ENCODE measurements around the gene PMM2.

Gene PMM2

DNA sequence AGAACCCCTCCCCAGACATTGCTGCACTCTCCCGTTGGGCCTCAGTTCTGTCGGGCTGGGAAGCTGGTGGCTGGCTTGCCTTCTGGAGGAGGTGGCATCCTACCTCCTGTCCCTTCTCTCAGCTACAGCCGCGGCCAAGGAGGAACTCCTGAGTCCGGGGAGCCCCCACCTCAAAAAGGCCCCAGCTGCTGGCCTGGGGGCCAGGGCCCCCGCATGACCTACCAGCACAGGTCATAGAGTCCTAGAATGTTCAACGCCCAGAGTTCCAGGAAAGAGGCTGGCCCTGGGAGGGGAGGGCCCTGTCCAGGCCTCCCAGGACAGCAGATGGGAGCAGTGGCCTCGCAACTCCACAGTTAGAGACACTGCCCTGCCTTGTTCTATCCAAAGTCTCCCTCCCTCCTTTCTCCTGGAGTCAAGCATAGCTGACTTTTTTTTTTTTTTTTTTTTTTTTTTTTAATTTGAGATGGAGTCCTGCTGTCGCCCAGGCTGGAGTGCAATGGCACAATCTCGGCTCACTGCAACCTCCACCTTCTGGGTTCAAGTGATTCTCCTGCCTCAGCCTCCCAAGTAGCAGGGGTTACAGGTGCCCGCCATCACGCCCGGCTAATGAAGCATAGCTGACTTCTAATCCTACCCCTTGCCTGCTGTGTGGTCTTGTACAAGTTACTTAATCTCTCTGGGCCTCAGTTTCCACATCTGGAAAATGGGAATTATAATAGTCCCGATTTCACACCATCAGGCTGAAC lies 64.1 kb downstream of the PMM2 start:
- Histone ChIP-seq H3K9ac (ENCODE audit: low read length) (no peak overlapping the region), H3K36me3 (ENCODE audit: control insufficient read depth, insufficient read depth, low read length) (peaks cover 2% of the 10 kb centered on the region), H3K4me3 (ENCODE audit: low read length) (no peak overlapping the region), H3K27me3 (ENCODE audit: control insufficient read depth, insufficient read depth, low read length) (no peaks in the 10 kb centered on the region), H3K4me1 (ENCODE audit: control insufficient read depth, insufficient read depth, low read length) (peaks cover 3% of the 10 kb centered on the region), H3K27ac (ENCODE audit: low read depth, low read length) (no peak overlapping the region)

DNA sequence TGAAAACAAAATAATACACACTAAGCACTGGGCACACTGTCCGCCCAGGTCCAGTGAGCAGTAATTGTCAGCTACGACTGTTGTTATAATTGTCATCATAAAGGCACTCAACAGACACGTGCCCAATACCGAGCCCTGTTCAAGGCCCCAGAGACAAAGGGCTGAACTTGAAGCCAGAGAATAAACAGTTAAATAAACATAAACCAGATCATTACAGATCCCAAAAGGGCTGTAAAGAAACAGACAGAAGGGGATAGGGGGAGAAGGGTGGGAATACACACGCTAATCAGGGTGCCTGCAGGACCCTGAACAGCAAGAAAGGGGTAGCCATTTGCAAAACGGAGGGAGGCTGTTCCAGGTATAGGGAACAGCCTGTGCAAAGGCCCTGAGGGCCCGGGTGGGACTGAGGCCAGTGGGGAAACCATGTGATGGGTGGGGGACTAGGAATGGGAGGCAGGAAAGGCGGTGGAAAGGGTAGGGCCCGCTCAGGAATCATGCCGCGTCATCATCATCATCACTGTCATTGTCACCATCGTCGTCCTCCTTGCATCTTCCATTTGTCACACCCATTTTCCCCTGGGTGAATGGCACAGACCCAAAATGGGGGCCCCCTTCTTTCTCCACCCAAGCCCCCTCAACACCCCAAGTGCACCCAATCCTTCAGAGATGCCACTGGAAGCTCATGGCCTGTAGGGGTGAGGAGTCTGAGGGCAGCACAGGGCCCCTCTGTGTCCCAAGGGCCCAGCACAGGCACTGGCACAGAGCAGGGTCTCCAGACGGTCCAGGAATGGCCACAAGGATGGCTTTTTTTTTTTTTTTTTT lies 64.9 kb downstream of the PMM2 start:
- Histone ChIP-seq H3K4me3 (ENCODE audit: low read length) (no peak overlapping the region), H3K36me3 (ENCODE audit: control insufficient read depth, insufficient read depth, low read length) (peaks cover 2% of the 10 kb centered on the region), H3K27ac (ENCODE audit: low read depth, low read length) (no peak overlapping the region), H3K9ac (ENCODE audit: low read length) (no peak overlapping the region), H3K4me1 (ENCODE audit: control insufficient read depth, insufficient read depth, low read length) (peaks cover 6% of the 10 kb centered on the region), H3K27me3 (ENCODE audit: control insufficient read depth, insufficient read depth, low read length) (no peaks in the 10 kb centered on the region)

DNA sequence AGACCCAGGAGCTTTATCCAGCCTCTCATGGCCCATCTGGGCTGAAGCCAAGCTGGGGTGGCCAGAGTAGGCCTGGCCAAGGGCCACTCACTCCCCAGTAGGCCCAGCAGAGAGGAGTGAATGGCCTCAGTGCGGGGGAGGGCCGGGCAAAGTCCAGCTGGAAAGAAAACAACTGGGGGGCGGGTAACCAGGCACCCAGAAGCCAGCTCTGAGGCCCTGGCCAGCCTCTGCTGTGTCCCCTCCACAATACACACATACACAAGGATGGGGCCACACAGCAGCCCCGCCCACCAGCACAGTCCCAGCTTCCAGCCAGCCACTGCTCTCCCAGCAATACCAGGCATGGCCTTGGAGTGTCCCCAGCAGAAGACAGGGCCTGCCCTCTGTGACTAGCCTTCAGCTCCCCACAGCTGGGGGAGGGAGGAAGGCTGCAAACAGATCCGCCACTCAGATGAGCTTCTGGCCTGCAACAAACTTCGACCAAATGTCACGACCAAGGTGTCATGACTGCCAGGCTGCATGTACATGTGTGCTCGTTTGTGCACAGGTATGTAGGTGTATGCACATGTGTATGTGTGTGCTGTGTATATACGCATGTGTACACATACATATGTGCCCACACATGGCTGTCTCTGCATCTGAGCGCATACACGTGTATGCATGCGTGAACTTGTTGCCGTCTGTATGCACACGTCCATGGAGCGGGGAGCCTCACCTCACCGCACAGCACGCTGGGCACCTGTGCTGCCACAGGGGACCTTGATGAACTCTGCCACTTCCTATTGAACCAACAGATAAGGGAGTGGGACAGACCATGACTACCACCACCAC lies 66.2 kb downstream of the PMM2 start:
- Histone ChIP-seq H3K4me3 (ENCODE audit: low read length) (no peak overlapping the region), H3K27ac (ENCODE audit: low read depth, low read length) (no peak overlapping the region), H3K9ac (ENCODE audit: low read length) (no peak overlapping the region), H3K4me1 (ENCODE audit: control insufficient read depth, insufficient read depth, low read length) (peaks cover 10% of the 10 kb centered on the region), H3K27me3 (ENCODE audit: control insufficient read depth, insufficient read depth, low read length) (no peaks in the 10 kb centered on the region), H3K36me3 (ENCODE audit: control insufficient read depth, insufficient read depth, low read length) (no peaks in the 10 kb centered on the region)

DNA sequence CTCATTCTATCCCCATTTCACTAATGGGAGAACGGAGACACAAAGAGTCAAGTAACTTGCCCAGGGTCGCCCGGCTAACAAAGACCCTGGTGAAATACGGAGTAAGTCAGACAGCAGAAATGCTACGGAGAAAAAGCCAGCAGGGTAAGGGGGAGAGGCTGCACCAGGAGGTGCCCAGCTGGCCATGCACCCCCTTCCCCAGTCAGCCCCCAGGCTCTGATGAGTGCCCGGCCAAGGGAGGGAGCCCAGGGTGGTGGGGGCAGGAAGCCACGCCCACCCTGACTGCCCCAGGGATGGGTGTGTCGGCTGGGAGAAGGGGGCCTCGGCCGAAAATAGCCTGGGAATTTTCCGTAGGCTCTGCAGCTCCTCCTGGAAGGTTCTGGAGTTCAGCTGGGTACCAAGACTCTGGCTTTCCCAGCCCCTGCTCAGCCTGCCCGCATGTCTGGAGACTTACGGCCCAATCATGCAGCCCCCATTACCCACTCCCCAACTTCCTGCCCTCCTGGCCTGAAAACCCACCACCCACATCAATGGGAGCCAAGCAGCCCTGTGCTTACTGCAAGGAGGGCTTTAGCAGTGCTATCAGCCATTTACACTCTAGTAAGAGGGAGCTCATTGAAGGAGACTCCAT lies 67.0 kb downstream of the PMM2 start:
- Histone ChIP-seq H3K9ac (ENCODE audit: low read length) (no peak overlapping the region), H3K4me3 (ENCODE audit: low read length) (no peak overlapping the region), H3K27ac (ENCODE audit: low read depth, low read length) (no peak overlapping the region), H3K36me3 (ENCODE audit: control insufficient read depth, insufficient read depth, low read length) (no peaks in the 10 kb centered on the region), H3K4me1 (ENCODE audit: control insufficient read depth, insufficient read depth, low read length) (peaks cover 12% of the 10 kb centered on the region), H3K27me3 (ENCODE audit: control insufficient read depth, insufficient read depth, low read length) (no peaks in the 10 kb centered on the region)

DNA sequence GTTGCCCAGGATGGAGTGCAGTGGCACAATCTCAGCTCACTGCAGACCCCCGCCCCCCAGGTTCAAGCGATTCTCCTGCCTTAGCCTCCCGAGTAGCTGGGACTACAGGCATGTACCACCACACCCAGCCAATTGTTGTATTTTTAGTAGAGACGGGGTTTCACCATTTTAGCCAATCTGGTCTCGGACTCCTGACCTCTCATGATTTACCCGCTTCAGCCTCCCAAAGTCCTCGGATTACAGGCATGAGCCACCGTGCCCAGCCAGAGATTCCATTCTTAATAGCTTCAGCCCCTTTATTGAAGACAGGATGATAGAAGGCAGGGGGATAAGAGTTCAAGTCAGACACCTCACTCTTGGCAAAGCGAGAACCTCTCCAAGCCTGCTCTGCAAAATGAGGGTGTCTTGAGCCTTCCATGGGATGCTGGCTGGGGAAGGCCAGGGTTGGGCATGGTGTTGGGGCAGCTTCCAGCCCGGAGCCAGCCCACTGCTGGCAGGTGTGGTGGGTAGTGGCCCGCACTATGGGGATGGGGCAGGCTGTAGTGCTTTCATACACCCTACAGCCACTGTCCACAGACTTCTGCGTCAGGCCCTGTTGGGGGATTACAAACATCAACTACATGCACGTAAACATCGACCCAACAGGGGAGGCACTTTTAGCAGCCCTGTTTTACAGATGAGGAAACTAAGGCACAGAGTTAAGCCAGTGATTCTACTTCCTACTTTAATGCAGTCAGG lies 67.7 kb downstream of the PMM2 start:
- no peak overlapping the region for H3K9ac ChIP-seq (ENCODE audit: low read length)
- H3K27ac ChIP-seq (ENCODE audit: low read depth, low read length), result no peak overlapping the region
- peaks cover 12% of the 10 kb centered on the region for H3K4me1 ChIP-seq (ENCODE audit: control insufficient read depth, insufficient read depth, low read length)
- H3K27me3 ChIP-seq (ENCODE audit: control insufficient read depth, insufficient read depth, low read length), result no peaks in the 10 kb centered on the region
- H3K36me3 ChIP-seq (ENCODE audit: control insufficient read depth, insufficient read depth, low read length), result no peaks in the 10 kb centered on the region
- H3K4me3 ChIP-seq (ENCODE audit: low read length), result no peak overlapping the region

DNA sequence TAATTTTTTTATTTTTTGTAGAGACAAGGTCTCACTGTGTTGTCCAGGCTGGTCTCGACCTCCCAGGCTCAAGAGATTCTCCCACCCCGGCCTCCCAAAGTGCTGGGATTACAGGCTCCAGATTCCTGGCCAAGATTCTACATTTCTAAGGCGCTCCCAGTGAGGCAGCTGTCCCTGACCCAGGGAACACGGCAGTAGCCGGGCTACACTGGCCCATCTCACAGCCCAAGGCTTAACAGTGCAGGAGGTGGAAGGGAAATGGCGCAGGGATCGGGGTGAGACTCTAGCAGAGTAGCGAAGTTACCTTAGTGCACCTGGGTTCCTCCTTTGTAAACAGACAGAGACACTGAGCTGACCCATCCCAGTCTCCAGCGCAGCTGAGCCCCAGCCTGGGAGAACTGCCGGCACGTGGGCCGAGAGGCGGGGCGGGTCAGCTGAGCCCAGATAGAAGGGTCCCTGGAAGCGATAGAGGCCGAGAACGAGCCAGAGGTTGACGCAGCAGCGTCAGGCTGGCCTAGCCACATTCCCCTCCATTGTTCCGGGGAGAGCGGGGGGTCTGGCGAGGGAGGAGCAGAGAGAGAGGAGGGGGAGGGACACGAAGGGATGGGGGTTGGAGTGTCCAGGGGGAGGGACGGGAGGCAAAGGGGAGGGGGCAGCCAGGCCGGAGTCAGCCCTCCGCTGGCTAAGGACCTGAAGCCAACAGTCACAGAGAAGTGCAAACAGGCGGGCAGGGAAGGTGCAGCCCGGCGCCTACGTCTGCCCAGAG lies 68.7 kb downstream of the PMM2 start:
- H3K36me3 ChIP-seq (ENCODE audit: control insufficient read depth, insufficient read depth, low read length), result no peaks in the 10 kb centered on the region
- H3K27me3 ChIP-seq (ENCODE audit: control insufficient read depth, insufficient read depth, low read length), result no peaks in the 10 kb centered on the region
- H3K9ac ChIP-seq (ENCODE audit: low read length), result no peak overlapping the region
- H3K27ac ChIP-seq (ENCODE audit: low read depth, low read length), result peak overlapping the region; percentile 8
- peak overlapping the region; percentile 85 for H3K4me3 ChIP-seq (ENCODE audit: low read length)
- peaks cover 12% of the 10 kb centered on the region for H3K4me1 ChIP-seq (ENCODE audit: control insufficient read depth, insufficient read depth, low read length)

DNA sequence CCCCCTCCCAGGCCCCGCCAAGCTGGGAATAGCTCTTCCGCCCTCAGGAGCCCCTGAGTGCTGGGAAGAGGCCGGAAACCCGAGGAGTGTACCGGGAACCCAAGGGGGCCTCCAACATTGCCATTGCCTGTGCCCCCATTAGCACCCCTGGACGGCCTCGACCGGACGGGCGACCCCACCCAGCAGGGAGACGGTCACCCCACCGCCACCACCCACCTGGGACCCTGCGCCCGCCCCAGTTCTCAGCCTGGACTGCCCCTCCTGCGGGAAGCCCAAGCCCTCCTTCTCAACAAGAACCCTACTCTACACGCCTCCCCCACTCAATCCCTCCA lies 69.2 kb downstream of the PMM2 start:
- Histone ChIP-seq H3K9ac (ENCODE audit: low read length) (peak overlapping the region; percentile 1), H3K4me1 (ENCODE audit: control insufficient read depth, insufficient read depth, low read length) (peaks cover 12% of the 10 kb centered on the region), H3K4me3 (ENCODE audit: low read length) (peak overlapping the region; percentile 85), H3K27ac (ENCODE audit: low read depth, low read length) (peak overlapping the region; percentile 31), H3K27me3 (ENCODE audit: control insufficient read depth, insufficient read depth, low read length) (no peaks in the 10 kb centered on the region), H3K36me3 (ENCODE audit: control insufficient read depth, insufficient read depth, low read length) (no peaks in the 10 kb centered on the region)

DNA sequence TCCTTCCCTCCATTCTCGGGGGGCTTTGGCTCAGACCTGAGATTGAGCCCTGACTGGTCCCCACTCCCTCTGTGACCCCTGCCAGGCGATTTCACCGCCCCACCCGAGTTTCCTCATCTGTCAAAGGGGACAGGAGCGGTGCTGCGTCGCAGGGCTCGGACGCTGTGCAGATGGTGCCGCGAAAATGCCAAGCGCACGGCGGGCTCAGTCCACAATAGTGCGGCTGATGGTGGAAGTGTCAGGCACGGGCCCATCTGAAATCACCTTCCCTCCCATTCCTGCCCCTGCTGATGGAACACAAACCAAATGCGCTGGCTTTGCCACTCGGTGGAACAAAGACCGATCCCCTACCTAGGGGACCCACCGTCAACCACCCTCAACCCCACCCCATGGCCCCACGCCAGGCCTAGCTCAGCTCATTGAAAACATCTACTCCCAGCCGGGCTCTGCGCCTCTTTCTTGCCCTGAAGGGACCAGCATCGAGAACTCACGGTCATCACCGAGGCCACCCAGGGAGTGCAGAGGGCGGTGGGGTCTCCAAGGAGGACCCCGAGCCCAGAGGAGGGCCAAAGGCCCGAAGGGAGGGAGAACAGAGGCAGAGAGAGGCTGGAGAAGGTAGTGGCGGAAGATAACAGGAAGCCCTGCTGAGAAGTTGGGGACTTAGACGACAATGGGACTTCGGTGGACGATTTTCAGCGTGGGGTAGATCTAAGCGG lies 69.7 kb downstream of the PMM2 start:
- Histone ChIP-seq H3K27ac (ENCODE audit: low read depth, low read length) (peak overlapping the region; percentile 31), H3K4me1 (ENCODE audit: control insufficient read depth, insufficient read depth, low read length) (peaks cover 12% of the 10 kb centered on the region), H3K4me3 (ENCODE audit: low read length) (peak overlapping the region; percentile 85)

DNA sequence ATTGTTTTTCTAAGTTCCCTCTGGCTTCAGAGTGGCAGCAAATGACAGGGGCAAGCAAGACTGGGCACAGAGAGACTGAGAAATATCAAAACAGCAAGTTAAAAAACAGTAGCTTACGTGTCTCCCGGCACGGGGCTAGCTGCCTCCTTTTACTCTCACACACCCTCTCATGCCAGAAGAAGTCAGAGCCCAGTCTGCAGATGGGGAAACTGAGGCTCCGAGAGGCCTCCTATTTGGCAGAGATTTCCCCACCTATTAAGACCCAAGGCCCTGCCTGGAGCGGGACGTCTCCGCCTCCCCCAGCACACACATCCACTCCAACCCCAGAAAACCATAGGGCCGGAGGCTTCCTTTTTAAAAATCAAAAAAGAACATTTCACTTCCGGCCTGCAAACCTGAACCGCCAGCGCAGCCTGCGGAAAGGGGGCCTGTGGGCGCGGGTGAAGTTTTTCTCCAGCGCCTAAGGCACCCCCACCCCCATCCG lies 70.3 kb downstream of the PMM2 start:
- Histone ChIP-seq H3K36me3 (ENCODE audit: control insufficient read depth, insufficient read depth, low read length) (no peaks in the 10 kb centered on the region), H3K27ac (ENCODE audit: low read depth, low read length) (peak overlapping the region; percentile 75), H3K4me1 (ENCODE audit: control insufficient read depth, insufficient read depth, low read length) (peaks cover 12% of the 10 kb centered on the region), H3K27me3 (ENCODE audit: control insufficient read depth, insufficient read depth, low read length) (no peaks in the 10 kb centered on the region), H3K9ac (ENCODE audit: low read length) (peak overlapping the region; percentile 1), H3K4me3 (ENCODE audit: low read length) (peak overlapping the region; percentile 85)

More for the DNA sequence above, 69.7 kb downstream of the PMM2 start:
- no peaks in the 10 kb centered on the region for H3K27me3 ChIP-seq (ENCODE audit: control insufficient read depth, insufficient read depth, low read length)
- peak overlapping the region; percentile 1 for H3K9ac ChIP-seq (ENCODE audit: low read length)
- H3K36me3 ChIP-seq (ENCODE audit: control insufficient read depth, insufficient read depth, low read length), result no peaks in the 10 kb centered on the region

DNA sequence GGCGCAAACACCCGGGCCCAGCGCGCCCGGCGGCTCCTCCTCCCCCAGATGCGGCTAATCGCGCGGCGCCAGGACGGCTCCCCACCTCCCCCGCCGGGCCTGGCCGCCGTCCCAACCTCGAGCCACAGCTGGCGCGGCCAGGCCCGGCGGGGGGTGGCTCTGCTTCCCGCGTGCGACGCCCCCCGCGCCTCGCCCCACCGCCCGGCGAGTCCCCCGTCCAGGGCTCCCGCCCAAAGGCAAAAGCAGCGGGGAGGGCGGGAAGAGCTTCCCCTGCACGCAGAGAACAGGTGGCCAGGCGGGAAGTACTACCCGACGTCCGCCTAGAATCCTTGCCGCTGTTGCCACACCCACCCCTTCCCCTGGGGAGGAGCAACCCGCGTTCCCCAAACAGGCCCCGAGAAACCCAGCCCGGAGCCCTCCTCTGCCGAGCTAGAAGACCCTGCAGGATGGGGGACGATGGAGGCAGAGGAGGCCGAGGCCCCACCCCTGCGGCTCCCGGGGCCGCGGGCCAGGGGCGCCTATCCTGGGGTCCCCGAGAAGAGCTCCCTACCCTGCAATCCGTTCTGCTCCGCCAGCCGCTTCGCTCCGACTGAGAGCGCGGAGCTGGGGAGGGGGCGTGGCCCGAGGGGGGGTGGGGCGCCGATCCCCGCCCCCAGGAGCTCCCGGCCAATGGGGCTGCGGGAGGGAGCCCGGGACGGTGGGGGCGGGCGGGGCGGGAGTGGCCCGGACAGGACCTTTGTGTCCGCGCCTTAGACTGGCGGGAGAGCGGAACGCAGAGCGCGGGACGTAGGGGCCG lies 71.0 kb downstream of the PMM2 start, which contains the start of gene CARHSP1:
TSS of gene CARHSP1 (minus strand) at position 591 of the 796 bp plus-strand sequence. CDS start 9,678 bp downstream, outside the sequence.
- H3K27me3 ChIP-seq (ENCODE audit: control insufficient read depth, insufficient read depth, low read length), result no peaks in the 10 kb centered on the region
- H3K4me1 ChIP-seq (ENCODE audit: control insufficient read depth, insufficient read depth, low read length), result peaks cover 12% of the 10 kb centered on the region
- peak within 1 kb of the TSS; percentile 75 for H3K27ac ChIP-seq (ENCODE audit: low read depth, low read length)
- H3K9ac ChIP-seq (ENCODE audit: low read length), result peak within 1 kb of the TSS; percentile 8
- no peaks in the 10 kb centered on the region for H3K36me3 ChIP-seq (ENCODE audit: control insufficient read depth, insufficient read depth, low read length)
- peak within 1 kb of the TSS; percentile 85 for H3K4me3 ChIP-seq (ENCODE audit: low read length)

Data from rectal smooth muscle tissue (tissue), 1 donor.